ENCODE measurements around the gene CDK16.

Gene CDK16

GRCh38 chrX:47243351-47243750 lies 24.9 kb downstream of the CDK16 start:
- TF ChIP-seq POLR2AphosphoS5 (IDR thresholded peaks at IDR 0.05; ENCODE audit: low read depth) (no peak), GABPA (IDR thresholded peaks at IDR 0.05; ENCODE audit: low read depth) (no peak), SPI1 (IDR thresholded peaks at IDR 0.05; ENCODE audit: borderline replicate concordance, low read depth) (no peak)
- TF ChIP-seq, protein P1, sequence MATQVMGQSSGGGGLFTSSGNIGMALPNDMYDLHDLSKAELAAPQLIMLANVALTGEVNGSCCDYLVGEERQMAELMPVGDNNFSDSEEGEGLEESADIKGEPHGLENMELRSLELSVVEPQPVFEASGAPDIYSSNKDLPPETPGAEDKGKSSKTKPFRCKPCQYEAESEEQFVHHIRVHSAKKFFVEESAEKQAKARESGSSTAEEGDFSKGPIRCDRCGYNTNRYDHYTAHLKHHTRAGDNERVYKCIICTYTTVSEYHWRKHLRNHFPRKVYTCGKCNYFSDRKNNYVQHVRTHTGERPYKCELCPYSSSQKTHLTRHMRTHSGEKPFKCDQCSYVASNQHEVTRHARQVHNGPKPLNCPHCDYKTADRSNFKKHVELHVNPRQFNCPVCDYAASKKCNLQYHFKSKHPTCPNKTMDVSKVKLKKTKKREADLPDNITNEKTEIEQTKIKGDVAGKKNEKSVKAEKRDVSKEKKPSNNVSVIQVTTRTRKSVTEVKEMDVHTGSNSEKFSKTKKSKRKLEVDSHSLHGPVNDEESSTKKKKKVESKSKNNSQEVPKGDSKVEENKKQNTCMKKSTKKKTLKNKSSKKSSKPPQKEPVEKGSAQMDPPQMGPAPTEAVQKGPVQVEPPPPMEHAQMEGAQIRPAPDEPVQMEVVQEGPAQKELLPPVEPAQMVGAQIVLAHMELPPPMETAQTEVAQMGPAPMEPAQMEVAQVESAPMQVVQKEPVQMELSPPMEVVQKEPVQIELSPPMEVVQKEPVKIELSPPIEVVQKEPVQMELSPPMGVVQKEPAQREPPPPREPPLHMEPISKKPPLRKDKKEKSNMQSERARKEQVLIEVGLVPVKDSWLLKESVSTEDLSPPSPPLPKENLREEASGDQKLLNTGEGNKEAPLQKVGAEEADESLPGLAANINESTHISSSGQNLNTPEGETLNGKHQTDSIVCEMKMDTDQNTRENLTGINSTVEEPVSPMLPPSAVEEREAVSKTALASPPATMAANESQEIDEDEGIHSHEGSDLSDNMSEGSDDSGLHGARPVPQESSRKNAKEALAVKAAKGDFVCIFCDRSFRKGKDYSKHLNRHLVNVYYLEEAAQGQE (IDR thresholded peaks at IDR 0.05; ENCODE audit: insufficient replicate concordance, low read depth) = no peak
- TF ChIP-seq, protein P2, sequence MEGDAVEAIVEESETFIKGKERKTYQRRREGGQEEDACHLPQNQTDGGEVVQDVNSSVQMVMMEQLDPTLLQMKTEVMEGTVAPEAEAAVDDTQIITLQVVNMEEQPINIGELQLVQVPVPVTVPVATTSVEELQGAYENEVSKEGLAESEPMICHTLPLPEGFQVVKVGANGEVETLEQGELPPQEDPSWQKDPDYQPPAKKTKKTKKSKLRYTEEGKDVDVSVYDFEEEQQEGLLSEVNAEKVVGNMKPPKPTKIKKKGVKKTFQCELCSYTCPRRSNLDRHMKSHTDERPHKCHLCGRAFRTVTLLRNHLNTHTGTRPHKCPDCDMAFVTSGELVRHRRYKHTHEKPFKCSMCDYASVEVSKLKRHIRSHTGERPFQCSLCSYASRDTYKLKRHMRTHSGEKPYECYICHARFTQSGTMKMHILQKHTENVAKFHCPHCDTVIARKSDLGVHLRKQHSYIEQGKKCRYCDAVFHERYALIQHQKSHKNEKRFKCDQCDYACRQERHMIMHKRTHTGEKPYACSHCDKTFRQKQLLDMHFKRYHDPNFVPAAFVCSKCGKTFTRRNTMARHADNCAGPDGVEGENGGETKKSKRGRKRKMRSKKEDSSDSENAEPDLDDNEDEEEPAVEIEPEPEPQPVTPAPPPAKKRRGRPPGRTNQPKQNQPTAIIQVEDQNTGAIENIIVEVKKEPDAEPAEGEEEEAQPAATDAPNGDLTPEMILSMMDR (IDR thresholded peaks at IDR 0.05; ENCODE audit: insufficient read depth, low read length) = no peak
- Histone ChIP-seq H3K27ac (replicated peaks) (no peak overlapping the region), H3K4me3 (replicated peaks; ENCODE audit: insufficient read depth, low read length) (no peak overlapping the region), H3K27me3 (ENCODE audit: insufficient read depth, poor library complexity, severe bottlenecking) (no peaks in the 10 kb centered on the region)
- DNase-seq (ENCODE audit: low read depth in 1 of 2, low spot score in 1 of 2) = no peak

DNA sequence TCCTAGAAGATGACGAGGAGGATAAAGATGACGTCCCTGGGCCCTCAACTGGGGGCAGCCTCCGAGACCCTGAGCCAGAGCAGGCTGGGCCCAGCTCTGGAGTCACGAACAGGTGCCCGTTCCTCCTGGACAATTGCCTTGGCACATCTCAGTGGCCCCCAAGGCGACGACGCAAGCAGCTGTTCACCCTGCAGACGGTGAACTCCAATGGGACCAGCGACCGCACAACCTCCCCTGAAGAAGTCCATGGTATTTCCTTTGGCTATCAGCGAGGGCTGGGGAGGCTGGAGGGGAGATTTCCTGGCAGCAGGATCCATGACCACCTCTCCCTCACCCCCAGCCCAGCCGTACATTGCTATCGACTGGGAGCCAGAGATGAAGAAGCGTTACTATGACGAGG lies 26.2 kb downstream of the CDK16 start:
- no peak for DNase-seq (ENCODE audit: low read depth in 1 of 2, low spot score in 1 of 2)
- no peak overlapping the region for H3K27ac ChIP-seq (replicated peaks)
- no peaks in the 10 kb centered on the region for H3K27me3 ChIP-seq (ENCODE audit: insufficient read depth, poor library complexity, severe bottlenecking)
- TF ChIP-seq SPI1 (IDR thresholded peaks at IDR 0.05; ENCODE audit: borderline replicate concordance, low read depth) (no peak), POLR2AphosphoS5 (IDR thresholded peaks at IDR 0.05; ENCODE audit: low read depth) (no peak), GABPA (IDR thresholded peaks at IDR 0.05; ENCODE audit: low read depth) (no peak)
- TF ChIP-seq, protein P2 (IDR thresholded peaks at IDR 0.05; ENCODE audit: insufficient read depth, low read length) = no peak
- TF ChIP-seq, protein P1 (IDR thresholded peaks at IDR 0.05; ENCODE audit: insufficient replicate concordance, low read depth) = no peak
- no peak overlapping the region for H3K4me3 ChIP-seq (replicated peaks; ENCODE audit: insufficient read depth, low read length)

DNA sequence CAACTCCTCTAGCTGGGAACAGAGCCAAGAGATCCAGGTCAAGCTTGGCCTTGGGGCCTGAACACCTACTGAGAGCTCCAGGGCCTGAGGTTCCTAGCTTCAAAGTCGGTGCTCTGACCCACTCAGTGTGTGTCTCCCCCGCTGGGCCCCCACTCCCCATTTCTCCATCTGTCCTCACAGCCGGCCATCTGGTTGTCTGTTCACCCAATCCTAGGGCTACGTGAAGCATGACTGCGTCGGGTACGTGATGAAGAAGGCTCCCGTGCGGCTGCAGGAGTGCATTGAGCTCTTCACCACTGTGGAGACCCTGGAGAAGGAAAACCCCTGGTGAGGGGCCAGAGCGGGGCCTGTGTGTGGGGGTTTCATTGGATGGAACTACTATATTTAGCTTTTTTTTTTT lies 26.7 kb downstream of the CDK16 start:
- no peak for DNase-seq (ENCODE audit: low read depth in 1 of 2, low spot score in 1 of 2)
- Histone ChIP-seq H3K4me3 (replicated peaks; ENCODE audit: insufficient read depth, low read length) (no peak overlapping the region), H3K27ac (replicated peaks) (no peak overlapping the region), H3K27me3 (ENCODE audit: insufficient read depth, poor library complexity, severe bottlenecking) (no peaks in the 10 kb centered on the region)
- TF ChIP-seq, protein P1 (IDR thresholded peaks at IDR 0.05; ENCODE audit: insufficient replicate concordance, low read depth) = no peak
- TF ChIP-seq SPI1 (IDR thresholded peaks at IDR 0.05; ENCODE audit: borderline replicate concordance, low read depth) (no peak), POLR2AphosphoS5 (IDR thresholded peaks at IDR 0.05; ENCODE audit: low read depth) (no peak), GABPA (IDR thresholded peaks at IDR 0.05; ENCODE audit: low read depth) (no peak)
- TF ChIP-seq, protein P2 (IDR thresholded peaks at IDR 0.05; ENCODE audit: insufficient read depth, low read length) = no peak
